ENCODE measurements around the gene SMAD5.

Gene SMAD5

GRCh38 chr5:136213919-136214493 is 81.4 kb downstream of the SMAD5 start:
- H3K4me3 ChIP-seq (ENCODE audit: control insufficient read depth, low read depth, low read length): no peak overlapping the region
- TF ChIP-seq CTCF (IDR thresholded peaks at IDR 0.05; ENCODE audit: control insufficient read depth, insufficient read depth, low read depth, low read length, missing control alignments): no peak
- no peak for DNase-seq (ENCODE audit: low read depth)

GRCh38 chr5:136215812-136216211 is 83.2 kb downstream of the SMAD5 start:
- no peak for TF ChIP-seq CTCF (IDR thresholded peaks at IDR 0.05; ENCODE audit: control insufficient read depth, insufficient read depth, low read depth, low read length, missing control alignments)
- DNase-seq (ENCODE audit: low read depth): no peak

GRCh38 chr5:136216230-136216629 is 83.6 kb downstream of the SMAD5 start:
- no peak overlapping the region for H3K4me3 ChIP-seq (ENCODE audit: control insufficient read depth, low read depth, low read length)
- no peak for DNase-seq (ENCODE audit: low read depth)
- TF ChIP-seq CTCF (IDR thresholded peaks at IDR 0.05; ENCODE audit: control insufficient read depth, insufficient read depth, low read depth, low read length, missing control alignments): no peak

More at GRCh38 chr5:136215812-136216211, 83.2 kb downstream of the SMAD5 start:
- no peak overlapping the region for H3K4me3 ChIP-seq (ENCODE audit: control insufficient read depth, low read depth, low read length)

- no peak for TF ChIP-seq CTCF (IDR thresholded peaks at IDR 0.05; ENCODE audit: control insufficient read depth, insufficient read depth, low read depth, low read length, missing control alignments)
- DNase-seq (ENCODE audit: low read depth): no peak
- no peak overlapping the region for H3K4me3 ChIP-seq (ENCODE audit: control insufficient read depth, low read depth, low read length)
Observed at GRCh38 chr5:136221340-136221739, 88.7 kb downstream of the SMAD5 start.

- DNase-seq (ENCODE audit: low read depth): no peak
- no peak for TF ChIP-seq CTCF (IDR thresholded peaks at IDR 0.05; ENCODE audit: control insufficient read depth, insufficient read depth, low read depth, low read length, missing control alignments)
- no peak overlapping the region for H3K4me3 ChIP-seq (ENCODE audit: control insufficient read depth, low read depth, low read length)
Observed at GRCh38 chr5:136222580-136223235, 90.1 kb downstream of the SMAD5 start.

GRCh38 chr5:136225796-136226195 is 93.2 kb downstream of the SMAD5 start:
- H3K4me3 ChIP-seq (ENCODE audit: control insufficient read depth, low read depth, low read length): no peak overlapping the region
- no peak for TF ChIP-seq CTCF (IDR thresholded peaks at IDR 0.05; ENCODE audit: control insufficient read depth, insufficient read depth, low read depth, low read length, missing control alignments)
- DNase-seq (ENCODE audit: low read depth): no peak

All from AG09309 (cell line).